Lower leg skin (tissue), 4 donors: ENCODE measurements around the gene UNC13B. TPM values are rescaled to one million over a fixed set of nuclear protein-coding genes. Genes with fewer than 3 reads are reported as not detected.
A peak's percentile ranks its signal among the peaks of the same experiment; 100 is the strongest.
"Not testable (repeated sequence)": the region's sequence is repeated elsewhere in the genome, so short reads cannot be mapped to it uniquely, and the experiment has no call there.

ENCODE experiments used
- DNase-seq, 2 donors: peaks; one replicate each; pipeline ENCODE4 v3.0.0-alpha.2; 2019; ENCODE audit warnings: low spot score in 2 of 2
- H3K4me3 ChIP-seq: fragments of 200-600 bp; sonication (generic); 2 replicates; pipeline ENCODE4 v1.5.1; 2017; ENCODE audit warnings: mild to moderate bottlenecking, low read depth; ENCODE audit not compliant: poor library complexity, severe bottlenecking
- CTCF ChIP-seq, 3 donors: fragments of 450-650 bp; IDR thresholded peaks; one replicate each; pipeline ENCODE4 v1.5.1; 2016; ENCODE audit warnings: antibody characterized with exemption in 3 of 3, mild to moderate bottlenecking in 3 of 3, moderate library complexity in 2 of 3
- POLR2A ChIP-seq, 2 donors: fragments of 450-650 bp; IDR thresholded peaks; one replicate each; pipeline ENCODE4 v1.6.1; 2016 to 2017; ENCODE audit warnings: antibody characterized with exemption in 2 of 2, mild to moderate bottlenecking in 1 of 2, moderate library complexity in 1 of 2
- WGBS, 2 donors: methylation state at CpG; one replicate each; pipeline ENCODE4 v1.1.5; 2018; 5-methylcytosine and 5-hydroxymethylcytosine counted together
- intact Hi-C: fragments of 100-400 bp; cut with DNase I; formaldehyde crosslinking; loops from one replicate; pipeline ENCODE4 v1.15.0; 2023; ENCODE audit warnings: low total_unique reads
- total RNA-seq, 4 donors: library from RNA; depleted of rRNA; stranded (reverse); fragments of >200 nt; gene quantifications; one replicate each; pipeline ENCODE4 v1.1.0, GENCODE V29; 2016

Gene UNC13B
- total RNA-seq, 4 donors from 2014 or later = 11.9 to 29.0 (median 27.5) TPM

- H3K4me3 ChIP-seq = no peak overlapping the region
- intact Hi-C loops = no loop called here
- no peak for DNase-seq
- WGBS, 2 donors = 90 to 92% methylated on average over 3 of the region's 3 CpGs
- no peak for TF ChIP-seq CTCF (IDR thresholded peaks at IDR 0.05)
- TF ChIP-seq POLR2A (IDR thresholded peaks at IDR 0.05) = no peak
Observed at GRCh38 chr9:35404865-35405264, 243.1 kb downstream of the UNC13B start.

DNA sequence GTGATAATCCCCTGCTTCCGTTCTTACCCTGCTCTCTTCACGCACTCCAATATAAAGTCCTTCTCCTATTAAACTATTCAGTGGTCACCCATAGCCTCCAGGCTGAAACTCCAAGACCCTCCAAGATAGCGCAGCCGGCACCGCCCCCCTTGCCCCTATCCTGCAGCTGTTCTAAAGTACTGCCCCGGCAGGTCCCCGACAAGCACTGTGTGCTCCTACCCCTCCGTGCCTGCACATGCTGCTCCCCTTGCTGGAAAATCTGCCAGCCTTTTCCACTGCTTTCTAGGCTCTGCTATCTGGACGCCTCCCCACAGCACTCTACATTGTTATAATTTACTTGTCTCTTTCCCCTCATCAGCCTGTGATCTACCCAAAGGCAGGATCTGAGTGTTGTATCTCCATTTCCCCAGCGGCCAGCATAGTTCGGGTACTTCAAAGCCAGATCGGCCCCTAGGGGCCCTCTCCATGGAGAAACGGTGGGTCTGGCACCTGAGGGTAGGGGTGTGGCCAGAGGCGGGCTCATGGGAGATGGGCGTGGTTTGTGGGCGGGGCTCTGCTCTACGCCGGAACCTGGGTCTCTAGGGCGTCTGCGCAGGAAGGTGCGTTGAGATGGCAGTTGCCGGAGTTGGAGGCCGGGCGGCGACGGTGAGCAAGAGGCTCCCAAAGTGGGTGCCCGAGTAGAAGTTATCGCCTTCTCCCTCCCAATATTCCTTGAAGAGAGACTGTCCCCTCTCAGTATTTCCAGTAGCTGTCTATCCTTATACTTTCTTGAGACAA, 244.6 kb downstream of the UNC13B start:
- no peak for TF ChIP-seq CTCF (IDR thresholded peaks at IDR 0.05)
- TF ChIP-seq POLR2A (IDR thresholded peaks at IDR 0.05) = no peak
- DNase-seq = peak in 1 of 2 donors; percentile 28
- intact Hi-C loops = no loop called here
- 30 to 33% methylated on average over 28 of the region's 28 CpGs for WGBS, 2 donors
- no peak overlapping the region for H3K4me3 ChIP-seq

DNA sequence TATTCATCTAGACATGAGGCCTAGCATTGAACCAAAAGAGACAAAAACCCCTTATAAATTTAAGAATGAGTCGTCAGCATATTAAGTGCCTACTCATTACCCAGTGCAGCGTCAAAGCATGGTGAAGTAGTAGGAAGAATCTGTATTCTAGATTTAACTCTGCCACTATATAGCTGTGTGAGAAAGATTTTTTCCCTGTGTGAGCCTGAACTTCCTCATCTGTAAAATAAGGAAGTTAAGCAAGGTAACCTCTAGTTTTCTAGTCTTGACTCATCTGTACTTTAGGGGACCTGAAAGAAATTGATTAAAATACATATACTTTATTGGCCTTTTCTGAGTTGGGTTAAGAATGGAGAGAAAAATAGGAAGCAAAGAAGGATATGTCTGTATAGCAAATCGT, 246.0 kb downstream of the UNC13B start:
- 79 to 89% methylated on average over 3 of the region's 3 CpGs for WGBS, 2 donors
- TF ChIP-seq POLR2A (IDR thresholded peaks at IDR 0.05) = no peak
- TF ChIP-seq CTCF (IDR thresholded peaks at IDR 0.05) = no peak
- intact Hi-C loops = no loop called here
- DNase-seq = no peak
- H3K4me3 ChIP-seq = no peak overlapping the region

DNA sequence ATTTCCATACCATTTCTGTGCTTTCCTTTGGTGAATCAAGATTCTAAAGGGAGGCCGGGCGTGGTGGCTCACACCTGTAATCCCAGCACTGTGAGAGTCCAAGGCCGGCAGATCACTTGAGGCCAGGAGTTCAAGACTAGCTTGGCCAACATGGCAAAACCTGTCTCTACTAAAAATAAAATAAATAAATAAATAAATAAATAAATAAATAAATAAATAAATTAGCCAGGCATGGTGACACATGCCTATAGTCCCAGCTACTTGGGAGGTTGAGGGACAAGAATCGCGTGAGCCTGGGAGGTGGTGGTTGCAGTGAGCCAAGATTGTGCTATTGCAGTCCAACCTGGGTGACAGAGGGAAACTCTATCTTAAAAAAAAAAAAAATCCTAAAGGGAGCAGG, 247.6 kb downstream of the UNC13B start:
- WGBS, 2 donors = 95 to 96% methylated on average over 5 of the region's 5 CpGs
- intact Hi-C loops, DNase-seq, H3K4me3 ChIP-seq: not testable (repeated sequence)

DNA sequence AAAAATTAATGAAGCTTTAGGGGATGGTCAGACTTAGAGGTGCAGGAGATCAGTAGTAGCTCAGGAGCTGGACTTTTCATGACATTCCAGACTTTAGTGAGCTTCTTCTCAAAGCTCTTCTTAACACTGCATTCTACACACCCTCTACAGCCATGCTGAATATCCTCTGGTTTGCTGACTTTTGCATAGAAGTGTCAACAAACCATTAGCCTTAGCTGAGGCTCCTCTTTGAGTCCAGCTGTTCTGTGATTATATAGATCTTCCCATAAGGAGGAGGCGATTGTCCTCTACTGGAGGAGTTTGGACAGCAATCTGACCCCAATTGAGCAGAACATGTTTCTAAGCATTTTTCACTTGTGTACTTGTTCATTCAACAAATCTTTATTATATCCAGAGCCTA, 253.1 kb downstream of the UNC13B start:
- intact Hi-C loops = no loop called here
- no peak overlapping the region for H3K4me3 ChIP-seq
- no peak for TF ChIP-seq CTCF (IDR thresholded peaks at IDR 0.05)
- TF ChIP-seq POLR2A (IDR thresholded peaks at IDR 0.05) = no peak
- no peak for DNase-seq
- WGBS, 2 donors = 81 to 100% methylated on average over 1 of the region's 1 CpG

GRCh38 chr9:35415402-35416097, 253.7 kb downstream of the UNC13B start:
- TF ChIP-seq POLR2A (IDR thresholded peaks at IDR 0.05) (no peak), CTCF (IDR thresholded peaks at IDR 0.05) (no peak)
- no peak overlapping the region for H3K4me3 ChIP-seq
- 67 to 83% methylated on average over 6 of the region's 6 CpGs for WGBS, 2 donors
- intact Hi-C loops = no loop called here
- DNase-seq = no peak
